ENCODE data around the gene RAD51B. TPM values are rescaled to one million over a fixed set of nuclear protein-coding genes. Genes with fewer than 3 reads are reported as not detected.

RAD51B gene
- polyA plus RNA-seq, 3 donors, result 3.6 to 11.6 (median 9.4) TPM

- peak overlapping the region; percentile 57 for H3K4me2 ChIP-seq (replicated peaks; ENCODE audit: extremely low read depth, low read length, poor library complexity, severe bottlenecking)
- no peak overlapping the region for H2AFZ ChIP-seq (ENCODE audit: insufficient read depth, low read depth, low read length, poor library complexity, severe bottlenecking)
- H3K9ac ChIP-seq (ENCODE audit: insufficient read depth, low read length, poor library complexity, severe bottlenecking), result no peak overlapping the region
- no peaks in the 10 kb centered on the region for H3K36me3 ChIP-seq (replicated peaks in 1 of 2; ENCODE audit: control insufficient read depth in 1 of 2, insufficient read depth in 2 of 2, low read length in 2 of 2)
- peaks cover 54% of the 10 kb centered on the region for H3K4me1 Mint-ChIP-seq
- no peaks in the 10 kb centered on the region for H3K79me2 ChIP-seq (ENCODE audit: insufficient read depth, low read length)
- intact Hi-C loops (cut with micrococcal nuclease), result loop anchor here in 1 of 2 donors (10.0 kb wide), 2 partner anchors 253 to 833 kb away; partner anchors contain the start of gene ZFP36L1
- H3K9me3 ChIP-seq (replicated peaks in 1 of 2; ENCODE audit: control insufficient read depth in 1 of 2, insufficient read depth in 1 of 2, low read length in 2 of 2), result no peaks in the 10 kb centered on the region
- peaks cover under 1 to 2% of the 10 kb centered on the region in 2 donors for H3K36me3 Mint-ChIP-seq
- no peaks in the 10 kb centered on the region for H3K27me3 Mint-ChIP-seq (ENCODE audit: low read depth in 3 of 3)
- peak overlapping the region; percentile 15 to 89 (median 83) for H3K27ac Mint-ChIP-seq
- H3K4me3 ChIP-seq (replicated peaks in 1 of 3; ENCODE audit: low read depth in 2 of 3, low read length in 3 of 3), result no peak overlapping the region
- peaks cover 0 to 5% (median 0%) of the 10 kb centered on the region in 7 donors for H3K9me3 Mint-ChIP-seq
- no peak overlapping the region for H3K4me3 Mint-ChIP-seq
- no CpG with 5 or more reads among the region's 2 CpGs for WGBS (ENCODE audit: insufficient coverage)
- TF ChIP-seq, protein P1, sequence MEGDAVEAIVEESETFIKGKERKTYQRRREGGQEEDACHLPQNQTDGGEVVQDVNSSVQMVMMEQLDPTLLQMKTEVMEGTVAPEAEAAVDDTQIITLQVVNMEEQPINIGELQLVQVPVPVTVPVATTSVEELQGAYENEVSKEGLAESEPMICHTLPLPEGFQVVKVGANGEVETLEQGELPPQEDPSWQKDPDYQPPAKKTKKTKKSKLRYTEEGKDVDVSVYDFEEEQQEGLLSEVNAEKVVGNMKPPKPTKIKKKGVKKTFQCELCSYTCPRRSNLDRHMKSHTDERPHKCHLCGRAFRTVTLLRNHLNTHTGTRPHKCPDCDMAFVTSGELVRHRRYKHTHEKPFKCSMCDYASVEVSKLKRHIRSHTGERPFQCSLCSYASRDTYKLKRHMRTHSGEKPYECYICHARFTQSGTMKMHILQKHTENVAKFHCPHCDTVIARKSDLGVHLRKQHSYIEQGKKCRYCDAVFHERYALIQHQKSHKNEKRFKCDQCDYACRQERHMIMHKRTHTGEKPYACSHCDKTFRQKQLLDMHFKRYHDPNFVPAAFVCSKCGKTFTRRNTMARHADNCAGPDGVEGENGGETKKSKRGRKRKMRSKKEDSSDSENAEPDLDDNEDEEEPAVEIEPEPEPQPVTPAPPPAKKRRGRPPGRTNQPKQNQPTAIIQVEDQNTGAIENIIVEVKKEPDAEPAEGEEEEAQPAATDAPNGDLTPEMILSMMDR (IDR thresholded peaks at IDR 0.05), result no peak
- DNase-seq, result no peak
- peaks cover 49 to 58% of the 10 kb centered on the region in 2 donors for H3K4me1 ChIP-seq (ENCODE audit: control insufficient read depth in 1 of 2, insufficient read depth in 2 of 2, low read length in 2 of 2)
- peak overlapping the region in 1 of 2 donors; percentile 72 for H3K27ac ChIP-seq (ENCODE audit: low read depth in 1 of 2, low read length in 2 of 2)
- H3K27me3 ChIP-seq (ENCODE audit: control insufficient read depth in 2 of 2, insufficient read depth in 2 of 2, low read length in 2 of 2), result no peaks in the 10 kb centered on the region
- no peaks in the 10 kb centered on the region for H4K20me1 ChIP-seq (ENCODE audit: insufficient read depth, low read length)
Observed at GRCh38 chr14:67961676-67962075, 142.1 kb downstream of the RAD51B start.

GRCh38 chr14:67962215-67962644, 142.7 kb downstream of the RAD51B start:
- peaks cover 3 to 6% of the 10 kb centered on the region in 2 donors for H3K36me3 Mint-ChIP-seq
- no peaks in the 10 kb centered on the region for H4K20me1 ChIP-seq (ENCODE audit: insufficient read depth, low read length)
- peak overlapping the region; percentile 77 to 89 (median 87) for H3K27ac Mint-ChIP-seq
- TF ChIP-seq, protein P1 (IDR thresholded peaks at IDR 0.05), result no peak
- peak overlapping the region; percentile 57 for H3K4me2 ChIP-seq (replicated peaks; ENCODE audit: extremely low read depth, low read length, poor library complexity, severe bottlenecking)
- no peak overlapping the region for H2AFZ ChIP-seq (ENCODE audit: insufficient read depth, low read depth, low read length, poor library complexity, severe bottlenecking)
- peak overlapping the region; percentile 2 for H3K9ac ChIP-seq (ENCODE audit: insufficient read depth, low read length, poor library complexity, severe bottlenecking)
- H3K4me1 ChIP-seq (ENCODE audit: control insufficient read depth in 1 of 2, insufficient read depth in 2 of 2, low read length in 2 of 2), result peaks cover 52 to 61% of the 10 kb centered on the region in 2 donors
- H3K79me2 ChIP-seq (ENCODE audit: insufficient read depth, low read length), result no peaks in the 10 kb centered on the region
- no peaks in the 10 kb centered on the region for H3K27me3 Mint-ChIP-seq (ENCODE audit: low read depth in 3 of 3)
- intact Hi-C loops (cut with micrococcal nuclease), result loop anchor here in 1 of 2 donors (10.0 kb wide), 2 partner anchors 253 to 833 kb away; partner anchors contain the start of gene ZFP36L1
- no peaks in the 10 kb centered on the region for H3K9me3 ChIP-seq (replicated peaks in 1 of 2; ENCODE audit: control insufficient read depth in 1 of 2, insufficient read depth in 1 of 2, low read length in 2 of 2)
- H3K9me3 Mint-ChIP-seq, result peaks cover 2 to 7% (median 4%) of the 10 kb centered on the region in 7 donors
- DNase-seq, result peak; percentile 79 to 85 (median 84)
- peak overlapping the region in 1 of 2 donors; percentile 72 for H3K27ac ChIP-seq (ENCODE audit: low read depth in 1 of 2, low read length in 2 of 2)
- H3K27me3 ChIP-seq (ENCODE audit: control insufficient read depth in 2 of 2, insufficient read depth in 2 of 2, low read length in 2 of 2), result no peaks in the 10 kb centered on the region
- H3K36me3 ChIP-seq (replicated peaks in 1 of 2; ENCODE audit: control insufficient read depth in 1 of 2, insufficient read depth in 2 of 2, low read length in 2 of 2), result no peaks in the 10 kb centered on the region
- H3K4me1 Mint-ChIP-seq, result peaks cover 57% of the 10 kb centered on the region
- peak overlapping the region in 1 of 2 donors; percentile 66 for H3K4me3 Mint-ChIP-seq
- H3K4me3 ChIP-seq (replicated peaks in 1 of 3; ENCODE audit: low read depth in 2 of 3, low read length in 3 of 3), result peak overlapping the region in 1 of 3 experiments; percentile 50
- WGBS (ENCODE audit: insufficient coverage), result 0% methylated on average over 1 of the region's 2 CpGs
